GM19468 (cell line): ENCODE data around the gene REEP2.

ENCODE experiments used
- ATAC-seq: cut with Tn5 transposase; IDR thresholded peaks from one replicate; pipeline ENCODE4 v1.9.1; 2021; ENCODE audit warnings: mild to moderate bottlenecking, moderate library complexity, moderate number of reproducible peaks; ENCODE audit not compliant: unreplicated experiment; ENCODE audit errors: extremely low read depth

Gene REEP2

DNA sequence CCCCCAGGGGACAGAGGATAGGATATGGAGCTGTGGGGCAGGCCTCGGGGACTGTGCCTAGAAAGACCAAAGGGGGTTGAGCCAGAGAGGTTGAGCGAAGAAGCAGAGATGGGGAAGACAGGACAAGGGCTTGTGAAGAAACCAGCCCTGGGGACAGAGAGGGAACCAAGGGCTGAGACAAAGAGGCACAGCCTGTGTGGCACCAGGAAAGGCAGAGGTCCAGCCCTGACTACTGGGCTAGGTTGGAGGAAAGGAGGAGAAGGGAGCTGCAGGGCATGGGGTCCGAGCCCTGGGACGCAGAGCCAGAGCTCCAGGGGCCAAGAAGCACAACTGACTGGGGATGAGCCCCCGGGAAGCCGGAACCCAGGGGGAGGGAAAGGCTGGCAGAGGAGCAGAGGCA lies 9.2 kb downstream of the REEP2 start:
- ATAC-seq: no peak

- ATAC-seq: no peak
Observed at GRCh38 chr5:138448481-138449398, 9.9 kb downstream of the REEP2 start.

DNA sequence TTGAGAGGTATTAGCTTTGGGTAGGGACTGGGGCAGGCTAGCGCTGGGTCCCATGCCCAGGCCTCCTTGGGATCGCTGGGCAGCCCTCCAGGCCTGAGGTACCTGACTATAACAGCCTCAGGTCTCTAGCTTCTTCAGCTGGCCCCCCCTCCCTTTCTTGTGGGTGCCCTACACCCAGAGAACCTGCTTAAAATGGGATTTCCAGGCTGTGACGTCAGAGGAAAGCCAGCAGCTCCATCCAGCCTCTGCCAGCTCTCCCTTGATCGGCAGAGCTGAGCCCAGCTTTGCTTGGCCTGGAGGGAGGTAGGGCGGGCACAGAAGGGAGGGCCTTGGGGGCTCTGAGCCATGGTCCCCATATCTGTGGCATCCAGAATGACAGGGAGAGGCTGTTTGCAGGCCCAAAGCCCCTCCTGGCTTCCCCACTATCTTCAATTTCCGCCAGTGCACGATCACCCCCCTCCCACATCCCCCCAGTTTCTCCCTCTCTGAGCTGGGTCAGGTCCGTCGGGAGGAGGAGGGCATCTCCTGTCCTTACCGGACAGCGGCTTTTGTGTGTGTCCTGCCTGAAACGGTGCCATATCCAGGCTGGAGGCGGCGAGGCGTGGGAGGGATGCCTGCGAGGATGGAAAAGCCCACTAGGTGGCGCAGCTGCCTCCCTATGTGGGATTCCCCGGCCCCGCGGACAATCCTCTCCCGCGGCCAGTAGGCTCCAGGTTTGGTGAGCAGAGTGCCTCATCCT lies 10.8 kb downstream of the REEP2 start:
- no peak for ATAC-seq

DNA sequence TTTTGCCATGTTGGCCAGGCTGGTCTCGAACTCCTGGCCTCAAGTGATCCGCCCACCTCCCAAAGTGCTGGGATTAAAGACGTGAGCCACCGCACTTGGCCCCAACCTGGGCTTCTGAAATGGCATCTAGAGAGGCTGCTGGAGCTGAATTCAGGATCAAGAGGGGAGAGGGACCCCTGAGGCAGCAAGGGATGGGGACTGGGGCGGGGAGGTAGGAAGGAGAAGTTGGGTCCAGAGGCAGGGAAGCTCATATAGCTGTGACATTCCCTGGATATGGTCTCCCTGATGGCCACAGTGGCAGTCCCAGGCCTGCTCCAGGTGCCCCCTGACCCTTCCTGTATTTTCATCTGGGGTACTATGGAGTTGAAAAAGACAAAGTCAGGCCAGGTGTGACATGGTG lies 12.1 kb downstream of the REEP2 start:
- no peak for ATAC-seq

- no peak for ATAC-seq
Observed at GRCh38 chr5:138452720-138453119, 13.9 kb downstream of the REEP2 start.

DNA sequence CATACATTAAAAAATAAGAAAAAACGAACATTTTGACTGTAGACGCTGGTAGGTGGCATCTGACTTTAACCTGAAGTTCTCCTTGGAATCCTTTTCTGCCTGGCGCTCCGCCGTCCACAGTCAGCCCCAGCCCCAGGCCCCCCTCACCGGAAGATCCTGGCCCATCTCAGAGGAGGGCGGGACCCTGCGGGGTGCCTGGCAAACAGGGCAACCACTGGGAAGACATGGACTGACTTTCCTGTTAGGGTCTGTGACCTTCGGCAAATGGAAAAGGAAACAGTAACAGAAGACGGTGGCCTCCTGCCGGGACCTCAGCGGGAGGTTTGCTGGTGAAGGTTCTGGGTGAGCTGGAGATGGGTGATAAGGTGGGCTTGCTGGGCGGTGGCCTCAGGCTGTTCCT lies 14.7 kb downstream of the REEP2 start:
- ATAC-seq: no peak

DNA sequence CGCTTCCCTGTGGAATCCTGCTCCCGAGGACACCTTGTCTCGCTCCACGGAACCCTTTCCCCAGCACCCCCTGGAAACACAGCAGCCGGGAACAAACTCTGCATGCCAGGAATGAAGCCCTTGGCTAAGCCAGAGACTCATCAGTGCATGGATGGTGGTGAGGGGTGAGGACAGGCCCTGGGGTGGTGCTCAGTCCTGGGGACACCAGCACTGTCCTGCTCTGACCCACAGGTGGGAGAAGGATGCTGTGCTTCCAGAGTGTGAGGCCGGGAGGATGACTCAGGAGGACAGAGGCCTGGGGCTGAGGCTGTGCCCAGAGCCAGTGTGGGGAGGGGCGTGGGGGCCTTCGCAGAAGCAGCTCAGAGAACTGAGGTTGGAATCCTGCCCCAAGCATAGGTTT lies 15.3 kb downstream of the REEP2 start:
- no peak for ATAC-seq

DNA sequence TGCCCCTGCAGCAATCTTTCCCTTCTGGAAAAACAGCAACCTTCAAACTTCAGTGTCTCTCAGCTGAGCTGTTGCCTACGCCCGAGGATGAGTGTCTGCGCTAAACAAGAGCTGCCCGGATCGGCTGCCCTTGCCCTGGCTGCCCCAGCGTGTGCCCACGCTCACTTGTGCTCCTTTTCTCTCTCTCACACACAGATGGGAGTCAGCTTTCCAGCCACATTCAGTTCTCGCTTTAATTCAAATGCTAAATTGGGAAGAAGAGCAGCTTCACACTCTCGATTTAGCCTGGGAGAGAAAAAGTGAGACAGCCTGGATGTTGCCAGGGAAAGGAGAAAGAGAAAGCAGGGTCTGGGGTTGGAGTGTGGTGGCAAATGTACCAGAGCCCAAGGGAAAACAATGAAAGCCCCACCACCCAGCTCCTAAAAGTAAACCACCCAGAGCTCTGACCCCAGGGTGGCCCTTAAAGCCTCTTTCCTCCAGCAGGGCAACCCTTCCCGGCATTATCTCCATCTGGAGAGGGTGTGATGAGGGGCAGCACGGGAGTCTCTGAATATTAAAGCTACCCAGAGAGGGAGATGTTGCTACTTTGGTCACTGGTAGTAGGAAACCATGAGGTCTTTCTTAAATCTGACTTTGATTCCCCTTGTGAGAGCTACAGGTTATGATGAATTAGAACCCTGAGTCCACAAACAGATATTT lies 16.5 kb downstream of the REEP2 start:
- ATAC-seq: no peak

GRCh38 chr5:138457531-138458275 lies 18.8 kb downstream of the REEP2 start:
- no peak for ATAC-seq

DNA sequence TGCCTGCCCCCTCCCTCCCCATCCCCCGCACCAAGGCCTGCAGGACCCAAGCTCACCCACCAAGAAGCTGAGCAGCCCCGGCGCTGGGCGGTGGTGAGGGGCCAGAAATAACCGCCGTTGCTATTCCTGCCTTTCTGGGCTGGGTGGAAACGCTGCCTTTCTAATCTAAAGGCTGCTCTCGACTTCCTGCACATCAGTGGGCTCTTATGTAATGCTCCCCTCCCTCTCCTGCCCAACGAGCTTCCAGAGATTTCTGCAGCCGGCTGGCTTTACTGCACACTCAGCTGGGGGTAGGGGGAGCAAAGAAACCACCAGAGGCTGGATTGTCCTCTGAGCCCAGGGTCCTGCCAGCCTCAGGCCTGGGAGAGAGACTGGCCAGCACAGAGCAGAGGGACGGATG lies 19.5 kb downstream of the REEP2 start:
- ATAC-seq: no peak

DNA sequence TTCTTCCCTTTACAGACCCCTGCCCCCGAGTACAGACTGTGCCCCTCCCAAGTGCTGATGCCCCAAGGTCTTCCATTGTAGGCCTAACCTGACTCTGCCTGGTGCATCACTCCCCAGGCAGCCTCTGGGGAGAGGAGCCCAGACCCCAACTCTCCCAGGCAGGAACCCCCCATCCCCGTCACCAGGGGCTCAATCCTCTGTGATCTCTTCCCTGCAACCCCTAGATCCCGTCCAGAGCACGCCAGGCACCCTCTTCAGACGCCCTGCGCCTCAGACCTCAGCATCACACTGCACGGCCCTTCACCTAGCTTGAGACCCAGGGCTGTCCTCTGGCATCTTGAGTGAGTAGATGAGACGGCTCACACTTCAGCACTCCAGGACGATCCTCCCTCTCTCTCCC lies 20.0 kb downstream of the REEP2 start:
- no peak for ATAC-seq

GRCh38 chr5:138459311-138459933 lies 20.6 kb downstream of the REEP2 start:
- no peak for ATAC-seq

- no peak for ATAC-seq
Observed at GRCh38 chr5:138460032-138460693, 21.3 kb downstream of the REEP2 start.

DNA sequence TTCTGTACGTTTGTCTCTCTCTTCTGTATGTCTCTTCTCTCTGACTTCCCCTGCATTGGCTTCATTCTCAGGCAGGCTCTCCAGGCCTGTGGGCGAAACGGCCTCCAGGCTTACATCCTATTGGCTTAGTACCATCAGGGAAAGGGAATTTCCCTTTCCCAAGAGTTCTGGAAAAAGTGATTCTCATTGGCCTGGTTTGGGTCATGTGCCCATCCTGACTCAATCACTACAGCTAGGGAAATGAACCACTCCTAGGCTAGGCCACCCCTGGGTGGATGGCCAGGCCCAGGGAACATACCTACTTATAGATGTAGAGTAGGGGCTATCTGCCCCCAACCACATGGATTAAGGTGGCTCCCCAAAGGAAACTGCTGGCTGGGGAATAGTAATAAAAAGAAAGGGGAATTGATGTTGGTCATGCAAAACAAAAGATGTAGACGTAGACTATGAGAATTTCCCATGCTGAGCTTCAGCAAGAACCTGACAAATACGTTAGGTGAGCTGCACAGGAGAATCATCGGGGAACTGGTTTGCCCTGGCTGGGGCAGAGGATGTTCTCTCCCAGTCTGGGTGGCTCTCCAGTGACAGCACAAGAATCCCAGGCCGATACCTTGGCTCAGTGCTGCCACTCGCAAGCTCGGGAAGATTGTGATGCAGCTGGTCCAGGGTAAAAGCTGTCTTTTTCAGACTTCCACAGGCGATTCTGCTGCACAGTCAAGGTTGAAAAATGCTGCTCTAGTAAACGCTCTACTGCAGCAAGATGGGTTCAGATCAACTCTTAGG lies 22.7 kb downstream of the REEP2 start:
- ATAC-seq: no peak

- no peak for ATAC-seq
Observed at GRCh38 chr5:138463419-138464007, 24.7 kb downstream of the REEP2 start.

GRCh38 chr5:138464008-138464387 lies 25.1 kb downstream of the REEP2 start:
- ATAC-seq: peak; percentile 48

DNA sequence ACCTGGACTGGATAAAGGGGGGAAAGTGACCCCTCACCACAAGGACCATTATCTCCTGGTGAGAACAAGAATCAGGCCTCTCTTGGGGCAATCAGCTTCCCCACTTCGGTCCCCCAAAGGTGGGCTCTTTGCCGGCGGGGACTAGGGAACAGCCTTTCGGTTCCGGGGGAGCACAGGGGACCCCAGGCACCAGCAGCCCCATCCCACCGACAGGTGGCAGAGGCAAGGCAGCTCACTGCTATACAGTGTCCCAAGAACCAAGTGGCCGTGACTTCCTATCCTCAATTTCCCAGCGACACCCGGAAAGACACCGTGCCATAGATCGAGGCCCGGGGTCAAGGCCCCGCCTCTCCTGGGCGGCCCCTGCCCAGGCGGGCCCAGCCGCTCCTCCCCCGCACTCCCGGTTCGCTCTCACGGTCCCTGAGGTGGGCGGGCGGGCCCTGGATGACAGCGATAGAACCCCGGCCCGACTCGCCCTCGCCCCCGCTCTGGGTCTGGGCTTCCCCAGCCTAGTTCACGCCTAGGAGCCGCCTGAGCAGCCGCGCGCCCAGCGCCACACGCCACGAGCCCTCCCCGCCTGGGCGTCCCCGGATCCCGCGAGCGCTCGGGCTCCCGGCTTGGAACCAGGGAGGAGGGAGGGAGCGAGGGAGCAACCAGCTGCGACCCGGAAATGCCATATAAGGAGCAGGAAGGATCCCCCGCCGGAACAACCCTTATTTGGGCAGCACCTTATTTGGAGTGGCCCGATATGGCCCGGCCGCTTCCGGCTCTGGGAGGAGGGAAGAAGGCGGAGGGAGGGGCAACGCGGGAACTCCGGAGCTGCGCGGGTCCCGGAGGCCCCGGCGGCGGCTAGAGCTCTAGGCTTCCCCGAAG lies 25.8 kb downstream of the REEP2 start:
- ATAC-seq: peak; percentile 34
